WI38 (cell line): ENCODE measurements around the gene NPY.

Source experiments
- H3K4me3 ChIP-seq: 2 replicates; pipeline ENCODE4 v1.5.1; 2011; ENCODE audit warnings: low read depth, mild to moderate bottlenecking, control low read depth, low read length
- TF ChIP-seq, protein P1 (sequence below): IDR thresholded peaks from 2 replicates; pipeline ENCODE4 v1.5.1; 2012; ENCODE audit warnings: low read depth, mild to moderate bottlenecking, control low read depth, low read length

Gene NPY

DNA sequence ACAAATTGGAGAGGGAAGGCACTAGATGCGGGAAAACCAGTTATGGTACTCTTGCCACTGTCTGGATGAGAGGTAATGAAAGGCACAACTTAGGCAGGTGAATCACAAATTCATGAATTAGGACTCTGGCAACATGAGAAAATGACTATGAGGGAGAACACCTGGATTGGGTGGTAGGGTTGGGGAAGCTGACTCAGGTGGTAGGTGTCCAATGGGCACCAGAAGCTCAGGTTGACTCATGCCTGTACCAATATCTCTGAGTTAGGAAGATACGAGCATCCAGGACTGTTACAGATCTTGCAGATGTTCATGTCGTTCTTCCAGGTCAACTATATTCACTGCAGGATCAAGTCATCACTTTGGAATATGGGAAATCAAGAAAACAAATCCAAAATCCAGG lies 56.7 kb downstream of the NPY start:
- H3K4me3 ChIP-seq, result no peak overlapping the region
- TF ChIP-seq, protein P1, sequence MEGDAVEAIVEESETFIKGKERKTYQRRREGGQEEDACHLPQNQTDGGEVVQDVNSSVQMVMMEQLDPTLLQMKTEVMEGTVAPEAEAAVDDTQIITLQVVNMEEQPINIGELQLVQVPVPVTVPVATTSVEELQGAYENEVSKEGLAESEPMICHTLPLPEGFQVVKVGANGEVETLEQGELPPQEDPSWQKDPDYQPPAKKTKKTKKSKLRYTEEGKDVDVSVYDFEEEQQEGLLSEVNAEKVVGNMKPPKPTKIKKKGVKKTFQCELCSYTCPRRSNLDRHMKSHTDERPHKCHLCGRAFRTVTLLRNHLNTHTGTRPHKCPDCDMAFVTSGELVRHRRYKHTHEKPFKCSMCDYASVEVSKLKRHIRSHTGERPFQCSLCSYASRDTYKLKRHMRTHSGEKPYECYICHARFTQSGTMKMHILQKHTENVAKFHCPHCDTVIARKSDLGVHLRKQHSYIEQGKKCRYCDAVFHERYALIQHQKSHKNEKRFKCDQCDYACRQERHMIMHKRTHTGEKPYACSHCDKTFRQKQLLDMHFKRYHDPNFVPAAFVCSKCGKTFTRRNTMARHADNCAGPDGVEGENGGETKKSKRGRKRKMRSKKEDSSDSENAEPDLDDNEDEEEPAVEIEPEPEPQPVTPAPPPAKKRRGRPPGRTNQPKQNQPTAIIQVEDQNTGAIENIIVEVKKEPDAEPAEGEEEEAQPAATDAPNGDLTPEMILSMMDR, result no peak
